ENCODE data around the gene SOCS1.
"Not testable (repeated sequence)": the region's sequence is repeated elsewhere in the genome, so short reads cannot be mapped to it uniquely, and the experiment has no call there.

The SOCS1 gene

DNA sequence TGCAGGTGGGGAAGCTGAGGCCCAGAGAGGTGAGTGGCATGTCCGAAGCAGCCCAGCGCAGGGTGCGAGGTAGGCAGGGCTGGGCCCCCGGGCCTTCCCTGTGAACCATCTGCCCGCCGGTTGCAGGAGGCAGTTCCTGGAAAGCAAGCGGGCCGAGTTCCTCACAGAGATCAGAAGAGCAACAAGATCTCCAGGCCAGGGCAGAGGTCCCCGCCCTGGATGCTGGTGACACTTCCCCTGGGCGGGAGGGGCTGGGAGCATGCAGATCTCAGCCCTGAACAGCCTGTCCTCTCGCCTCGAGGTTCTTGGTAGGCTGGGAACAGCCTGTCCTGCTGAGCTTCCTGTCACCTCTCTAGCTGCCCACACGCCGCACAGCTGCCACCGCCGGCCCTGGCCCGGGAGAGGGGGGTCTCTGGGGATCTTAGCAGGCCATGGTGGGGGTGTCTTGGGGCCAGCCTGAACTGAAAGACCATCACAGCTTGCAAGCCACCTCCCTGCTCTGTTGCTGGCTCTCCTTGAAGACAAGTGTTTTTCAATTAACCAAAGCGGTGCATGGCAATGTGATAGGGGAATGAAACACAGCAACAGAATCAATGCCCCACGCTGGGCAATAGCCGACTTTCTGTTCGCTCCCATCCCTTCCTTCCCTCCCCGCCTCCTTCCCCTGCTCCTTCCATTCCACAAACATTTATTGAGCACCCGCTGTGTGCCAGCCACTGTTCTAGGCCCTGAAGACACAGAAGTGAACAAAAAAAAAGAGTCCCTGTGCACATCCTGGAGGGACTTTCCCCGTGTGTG lies 31.7 kb downstream of the SOCS1 start:
- no peak for FAIRE-seq

DNA sequence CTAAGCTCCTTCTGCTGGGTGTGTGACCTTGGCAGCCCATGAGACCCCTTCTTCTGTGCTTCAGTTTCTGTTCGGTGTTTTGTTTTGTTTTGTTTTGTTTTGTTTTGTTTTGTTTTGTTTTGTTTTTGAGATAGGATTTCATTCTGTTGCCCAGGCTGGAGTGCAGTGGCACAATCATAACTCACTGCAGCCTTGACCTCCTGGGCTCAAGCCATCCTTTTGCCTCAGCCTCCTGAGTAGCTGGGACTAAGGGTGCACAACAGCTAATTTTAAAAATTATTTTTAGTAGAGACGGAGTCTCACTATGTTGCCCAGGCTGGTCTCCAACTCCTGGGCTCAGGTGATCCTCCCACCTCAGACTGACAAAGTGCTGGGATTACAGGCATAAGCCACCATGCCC lies 35.5 kb downstream of the SOCS1 start:
- FAIRE-seq = not testable (repeated sequence)

DNA sequence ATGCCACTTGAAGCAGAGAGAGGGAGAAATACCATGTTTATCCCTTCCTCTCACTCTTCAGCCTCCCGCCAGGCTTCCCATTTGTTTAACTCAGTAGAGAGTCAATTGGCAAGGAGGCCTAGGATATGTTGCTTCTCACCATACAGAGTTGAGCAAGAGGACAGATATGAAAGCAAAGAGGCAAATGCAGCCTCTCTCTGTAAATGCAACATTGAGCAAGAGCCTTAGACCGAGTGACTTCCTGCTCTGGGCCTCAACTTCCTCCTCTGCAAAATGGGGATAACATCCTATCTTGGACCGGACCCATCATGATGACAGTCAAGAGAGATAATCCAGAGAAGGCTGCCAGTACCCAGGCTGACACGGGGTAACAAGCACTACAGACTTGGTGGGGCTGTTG lies 36.8 kb downstream of the SOCS1 start:
- FAIRE-seq = no peak

DNA sequence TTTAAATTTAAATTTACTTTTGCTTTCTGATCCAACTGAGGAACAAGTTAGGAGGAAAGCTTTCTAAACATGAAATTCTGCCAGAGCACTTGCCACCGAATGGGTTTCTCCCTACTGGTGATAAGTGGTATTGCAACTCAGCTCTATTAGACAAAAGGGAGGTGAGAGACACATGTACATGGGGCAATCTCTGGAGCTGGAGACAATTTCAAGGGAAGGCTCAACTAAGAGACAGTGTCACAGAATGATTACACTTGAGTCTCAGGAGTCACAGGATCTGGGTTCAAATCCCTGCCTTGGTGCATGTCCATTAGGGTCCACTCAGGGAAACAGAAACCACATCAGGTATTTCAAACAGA lies 37.4 kb downstream of the SOCS1 start:
- no peak for FAIRE-seq

DNA sequence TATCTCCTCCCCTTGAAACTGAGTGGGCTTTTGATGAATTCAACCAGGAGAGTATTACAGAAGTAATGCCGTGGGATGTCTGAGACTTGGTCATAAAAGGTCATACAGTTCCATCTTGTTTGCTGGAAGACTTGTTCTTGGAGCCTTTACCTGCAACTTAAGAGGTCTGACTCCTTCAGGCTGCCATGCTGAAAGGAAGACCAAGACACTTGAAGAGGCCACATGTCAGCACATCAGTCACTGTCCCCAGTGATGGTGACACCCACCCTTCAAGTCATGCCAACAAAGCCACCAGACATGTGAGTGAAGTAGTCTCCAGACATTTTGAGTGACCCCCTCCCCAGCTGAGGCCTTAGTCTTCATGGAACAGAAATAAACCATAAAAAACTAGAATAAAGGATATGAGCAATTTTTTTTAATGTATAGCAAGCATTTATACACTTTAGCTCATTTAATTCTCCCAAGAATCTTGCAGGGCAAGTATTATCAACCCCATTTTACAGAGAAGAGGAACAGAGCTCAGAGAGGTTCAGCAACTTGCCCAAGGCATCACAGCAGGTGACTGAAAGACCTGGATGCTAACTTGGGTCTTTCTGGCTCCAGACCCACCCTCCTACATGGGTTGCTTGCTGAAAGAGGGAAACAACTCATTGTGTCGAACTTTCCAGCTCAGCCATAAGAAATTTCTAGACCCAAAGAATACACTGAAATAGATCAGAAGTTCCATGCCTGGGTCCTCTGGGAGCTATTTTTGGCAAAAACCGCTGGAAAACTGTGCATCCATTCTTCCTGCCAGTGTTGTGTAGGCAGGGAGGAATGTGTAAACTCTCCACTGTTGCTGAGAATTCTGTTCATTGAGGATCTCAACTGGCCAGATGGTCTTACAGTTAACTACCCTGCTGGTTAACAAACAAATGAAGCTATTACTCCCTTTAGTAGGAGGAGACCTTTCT lies 38.1 kb downstream of the SOCS1 start:
- no peak for FAIRE-seq

DNA sequence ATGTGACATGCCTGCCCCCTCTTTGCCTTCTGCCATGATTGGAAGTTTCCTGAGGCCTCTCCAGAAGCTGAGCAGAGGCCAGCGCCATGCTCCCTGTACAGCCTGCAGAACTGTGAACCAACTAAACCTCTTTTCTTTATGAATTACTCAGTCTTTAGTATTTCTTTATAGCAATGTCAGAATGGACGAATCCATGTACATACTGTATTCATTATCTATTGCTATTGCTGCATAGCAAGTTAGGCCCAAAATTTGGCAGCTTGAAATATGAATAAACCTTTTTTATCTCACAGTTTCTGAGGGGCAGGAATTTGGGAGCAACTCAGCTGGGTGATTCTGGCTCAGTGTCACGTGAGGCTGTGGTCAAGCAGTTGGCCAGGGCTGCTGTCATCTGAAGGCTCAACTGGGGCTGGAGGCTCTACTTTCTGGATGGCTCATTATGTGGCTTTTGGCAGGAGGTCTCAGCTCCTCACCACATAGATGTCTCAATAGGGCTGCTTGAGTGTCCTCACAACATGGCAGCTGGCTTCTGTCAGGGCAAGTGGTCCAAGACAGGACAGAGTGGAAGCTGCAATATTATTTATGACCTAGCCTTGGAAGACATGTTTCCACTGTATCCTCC lies 40.0 kb downstream of the SOCS1 start:
- FAIRE-seq = no peak

DNA sequence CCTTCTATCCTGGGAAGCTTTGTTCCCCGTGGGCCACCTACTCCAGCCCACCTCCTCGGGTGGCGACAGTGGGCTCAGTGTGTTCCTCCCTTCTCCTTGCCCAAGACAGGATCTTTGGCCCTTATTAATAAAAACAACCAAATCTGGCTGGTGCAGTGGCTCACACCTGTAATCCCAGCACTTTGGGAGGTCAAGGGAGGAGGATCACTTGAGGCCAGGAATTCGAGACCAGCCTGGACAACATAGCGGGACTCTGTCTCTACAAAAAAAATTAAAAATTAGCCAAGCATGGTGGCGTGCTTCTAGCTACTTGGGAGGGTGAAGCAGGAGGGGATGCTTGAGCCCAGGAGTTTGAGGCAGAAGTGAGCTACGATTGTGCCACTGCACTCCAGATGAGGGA lies 42.2 kb downstream of the SOCS1 start:
- no peak for FAIRE-seq

DNA sequence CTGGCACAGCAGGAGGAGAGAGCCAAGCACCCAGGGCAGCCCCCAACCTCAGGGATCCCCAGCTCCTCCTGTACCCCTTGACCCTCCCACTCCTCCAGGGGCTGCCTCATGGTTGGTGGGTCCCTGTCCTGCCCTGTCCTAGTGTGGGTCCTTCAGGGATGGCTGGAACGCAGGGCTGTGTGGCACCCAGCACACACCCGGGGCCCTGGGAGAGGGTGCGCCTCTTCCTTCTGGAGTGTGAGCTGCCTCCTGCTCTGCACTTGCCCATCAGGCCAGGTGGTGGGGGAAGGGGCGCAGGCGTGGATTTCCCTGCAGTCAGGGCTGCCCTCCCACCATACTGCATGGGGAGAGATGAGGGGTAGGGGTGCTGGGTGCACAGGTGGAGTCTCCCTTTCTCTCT lies 42.6 kb downstream of the SOCS1 start:
- no peak for FAIRE-seq

DNA sequence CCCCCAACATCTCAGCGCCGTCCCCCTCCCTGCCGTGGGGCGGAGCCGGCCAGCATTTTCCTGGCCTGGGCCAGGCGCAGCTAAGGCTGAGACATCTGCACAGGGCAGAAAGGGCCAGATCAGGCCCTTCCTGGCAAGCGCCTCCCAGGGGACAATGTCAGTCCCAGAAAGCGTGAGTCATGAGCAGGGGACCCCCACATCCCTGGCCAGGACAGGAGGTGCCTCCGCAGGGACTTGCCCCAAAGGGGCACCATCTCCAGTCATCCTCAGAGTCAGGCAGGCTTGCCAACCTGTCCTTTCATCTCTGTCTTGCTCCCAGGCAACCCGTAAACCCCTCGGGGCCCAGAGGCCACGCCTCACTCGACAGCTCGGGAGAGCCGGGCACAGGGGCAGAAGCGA lies 43.2 kb downstream of the SOCS1 start:
- no peak for FAIRE-seq

DNA sequence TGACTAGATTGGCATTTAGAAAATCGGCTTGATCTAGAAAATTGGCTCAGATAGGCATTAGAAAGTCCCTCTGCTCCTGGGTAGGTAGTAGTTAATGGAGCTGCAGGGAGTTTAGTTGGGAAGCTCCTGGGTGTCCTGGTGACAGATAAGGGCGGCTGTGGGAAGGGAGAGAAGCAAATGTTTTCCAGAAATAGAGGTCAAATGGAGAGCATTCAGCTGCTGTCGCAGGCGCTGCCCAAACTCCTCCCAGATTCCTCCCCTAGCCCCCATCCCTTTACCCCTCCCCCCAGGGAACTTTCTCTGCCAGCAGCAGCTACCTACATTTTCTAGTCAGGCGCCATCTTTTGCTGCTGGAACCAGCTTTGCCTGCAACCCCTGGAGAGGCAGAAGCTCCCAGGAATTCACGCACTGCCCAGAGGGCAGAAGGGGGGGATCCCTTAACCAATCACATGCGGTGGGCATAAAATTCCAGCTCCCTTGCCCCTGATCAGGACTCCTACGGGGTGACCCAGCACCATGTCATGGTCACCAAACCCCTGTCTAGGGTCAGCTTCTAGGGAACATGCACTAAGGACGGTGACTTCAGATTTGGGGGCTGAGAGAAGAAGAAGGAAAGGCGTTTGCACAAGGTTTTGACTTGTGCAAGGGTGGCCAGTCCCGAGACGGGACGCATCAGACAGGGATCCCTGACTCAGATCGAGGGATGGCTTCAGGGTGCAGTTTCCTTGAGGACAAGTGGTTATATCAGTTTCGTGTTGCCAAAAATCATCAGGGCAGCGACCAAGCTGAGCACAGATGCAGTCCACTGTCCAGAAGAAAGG lies 43.8 kb downstream of the SOCS1 start:
- no peak for FAIRE-seq

DNA sequence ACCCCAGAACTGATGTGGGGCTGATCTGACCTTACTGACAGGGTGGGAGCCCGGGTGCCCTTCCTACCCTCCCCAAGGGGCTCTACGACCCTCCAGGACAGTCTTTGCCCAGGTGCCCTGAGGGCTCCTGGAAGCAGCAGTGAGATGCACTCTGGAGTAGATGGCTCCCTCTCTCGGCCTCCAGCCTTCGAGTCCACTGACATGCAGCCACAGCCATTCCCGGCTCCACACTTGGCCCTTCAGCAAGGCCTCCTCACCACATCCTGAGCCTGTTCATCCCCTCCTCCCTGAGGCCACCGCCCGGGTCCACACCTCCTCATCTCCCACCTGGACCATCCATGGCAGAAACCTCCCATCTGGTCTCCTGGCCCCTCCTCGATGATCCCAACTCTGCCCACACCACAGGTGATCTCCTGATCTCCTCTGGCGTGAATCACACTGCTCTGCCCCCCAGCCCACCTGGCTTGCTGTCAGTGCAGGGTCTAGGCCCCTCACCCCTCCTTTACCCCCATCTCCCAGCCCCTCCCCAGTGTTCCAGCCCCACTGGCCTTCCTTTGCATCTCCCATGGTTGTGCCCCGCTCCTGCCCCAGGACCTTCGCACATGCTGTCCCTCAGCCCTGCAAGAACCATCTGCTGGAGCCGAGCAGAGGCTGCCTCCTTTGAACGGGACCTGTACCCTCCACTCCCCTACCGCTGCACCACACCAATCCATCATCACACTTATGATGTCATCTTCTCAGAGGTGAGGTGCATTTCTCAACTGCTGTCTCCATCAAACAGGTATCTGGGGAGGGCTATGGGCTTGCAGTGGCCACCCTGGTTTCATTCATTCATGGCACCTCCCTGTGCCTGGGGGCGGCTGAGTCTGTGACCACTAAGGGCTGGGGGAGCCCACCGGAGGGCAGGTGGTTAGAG lies 44.7 kb downstream of the SOCS1 start:
- FAIRE-seq = no peak

DNA sequence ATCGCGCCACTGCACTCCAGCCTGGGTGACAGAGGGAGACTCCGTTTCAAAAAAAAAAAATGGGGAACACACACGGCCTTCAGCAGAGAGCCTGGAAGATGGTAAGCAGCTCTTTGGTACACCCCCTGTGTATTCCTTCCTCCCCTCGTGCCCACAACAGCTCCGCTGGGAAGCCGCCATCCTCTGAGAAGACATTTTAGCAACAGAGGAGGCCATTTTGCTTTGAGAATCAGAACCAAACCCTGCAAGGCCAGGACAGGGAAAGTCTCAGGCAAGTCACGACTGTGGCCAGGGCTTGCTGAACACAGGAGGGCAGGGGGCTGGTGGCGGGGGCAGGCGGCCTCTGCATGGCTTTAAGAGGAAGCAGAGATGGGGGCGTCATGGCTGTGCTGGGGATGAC lies 45.7 kb downstream of the SOCS1 start:
- FAIRE-seq = no peak

DNA sequence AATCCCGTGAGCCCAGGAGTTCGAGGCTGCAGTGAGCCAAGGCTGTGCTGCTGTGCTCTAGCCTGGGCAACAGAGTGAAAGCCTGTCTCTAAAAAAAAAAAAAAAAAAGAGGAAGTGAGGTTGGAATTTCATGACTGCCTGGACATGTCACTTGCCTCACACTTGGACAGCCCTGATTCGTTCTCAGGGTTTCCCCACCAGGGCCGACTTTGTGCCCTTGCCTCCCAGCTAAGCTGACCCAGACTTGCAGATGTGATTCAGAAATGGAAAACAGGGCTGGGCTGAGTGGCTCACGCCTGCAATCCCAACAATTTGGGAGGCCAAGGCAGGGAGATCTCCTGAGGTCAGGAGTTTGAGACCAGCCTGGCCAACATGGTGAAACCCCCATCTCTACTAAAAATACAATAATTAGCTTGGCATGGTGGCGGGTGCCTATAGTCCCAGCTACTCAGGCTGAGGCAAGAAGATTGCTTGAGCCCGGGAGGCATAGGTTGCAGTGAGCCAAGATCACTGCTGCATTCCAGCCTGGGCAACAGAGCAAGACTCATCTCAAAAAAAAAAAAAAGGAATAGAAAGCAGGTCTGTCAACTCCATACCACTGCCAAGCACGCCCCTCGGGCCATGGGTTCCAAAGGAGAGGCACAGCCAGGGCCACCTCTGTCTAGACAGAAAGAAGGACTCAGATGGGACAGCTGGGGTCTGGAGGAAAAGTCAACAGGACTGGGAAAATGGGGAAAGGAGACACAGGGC lies 46.9 kb downstream of the SOCS1 start:
- FAIRE-seq = no peak

DNA sequence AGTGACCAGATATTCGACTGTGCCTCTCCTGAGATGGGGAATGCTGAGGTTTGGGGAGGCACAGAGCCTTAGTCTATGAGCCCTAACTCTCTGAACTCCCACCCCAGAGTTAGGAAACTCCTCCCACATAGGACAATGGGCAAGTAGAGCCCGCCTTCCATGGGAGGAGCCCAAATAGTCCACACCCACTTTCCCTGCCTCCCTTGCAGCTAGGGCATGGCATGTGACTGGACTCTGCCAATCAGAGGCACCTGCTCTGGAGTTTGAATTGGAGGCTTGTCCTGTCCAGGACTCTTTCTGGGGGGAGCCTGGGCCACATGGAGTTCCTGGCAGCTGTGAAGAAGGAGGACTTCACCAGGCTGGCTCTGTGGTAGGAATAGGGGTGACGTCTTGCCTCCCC lies 48.4 kb downstream of the SOCS1 start:
- FAIRE-seq = no peak

DNA sequence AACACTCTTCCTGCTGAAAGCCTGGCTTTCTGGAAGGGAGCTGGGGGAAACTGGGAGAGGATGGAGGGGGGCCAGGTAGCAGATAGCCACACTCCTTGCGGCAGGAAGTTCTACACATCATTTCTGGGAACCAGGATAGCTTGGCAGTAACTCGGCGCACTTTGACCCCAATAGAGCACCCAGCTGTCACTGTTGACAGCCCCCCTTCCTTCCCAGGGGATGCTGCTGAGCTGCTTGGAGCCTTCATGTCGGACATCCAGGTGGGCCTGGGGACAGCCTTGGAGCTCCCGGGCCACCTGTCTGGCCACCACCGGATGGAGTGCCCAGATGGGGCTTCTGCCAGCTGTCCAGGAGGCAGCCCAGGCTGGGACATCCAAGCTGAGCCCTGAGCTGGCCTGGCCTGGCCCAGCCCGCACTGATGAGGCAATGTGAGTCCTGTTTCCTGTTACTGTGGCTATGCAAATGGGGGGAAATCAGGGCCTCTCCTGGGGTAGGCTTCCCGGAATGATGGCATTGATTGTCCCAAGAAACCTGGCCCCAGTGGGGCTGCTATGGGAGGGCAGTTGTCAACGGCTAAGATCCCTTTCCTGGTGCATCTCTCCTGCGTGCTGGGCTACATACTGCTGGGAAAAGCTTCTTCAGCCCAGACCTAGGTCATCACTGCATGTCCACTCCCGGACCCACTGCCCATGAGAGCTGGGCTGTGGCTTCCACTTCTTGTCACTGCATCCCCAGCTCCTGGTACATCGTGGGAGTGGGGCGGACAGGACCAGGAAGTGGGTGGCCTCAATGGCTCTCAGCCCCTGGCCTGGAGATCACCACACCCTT lies 50.0 kb downstream of the SOCS1 start:
- no peak for FAIRE-seq

DNA sequence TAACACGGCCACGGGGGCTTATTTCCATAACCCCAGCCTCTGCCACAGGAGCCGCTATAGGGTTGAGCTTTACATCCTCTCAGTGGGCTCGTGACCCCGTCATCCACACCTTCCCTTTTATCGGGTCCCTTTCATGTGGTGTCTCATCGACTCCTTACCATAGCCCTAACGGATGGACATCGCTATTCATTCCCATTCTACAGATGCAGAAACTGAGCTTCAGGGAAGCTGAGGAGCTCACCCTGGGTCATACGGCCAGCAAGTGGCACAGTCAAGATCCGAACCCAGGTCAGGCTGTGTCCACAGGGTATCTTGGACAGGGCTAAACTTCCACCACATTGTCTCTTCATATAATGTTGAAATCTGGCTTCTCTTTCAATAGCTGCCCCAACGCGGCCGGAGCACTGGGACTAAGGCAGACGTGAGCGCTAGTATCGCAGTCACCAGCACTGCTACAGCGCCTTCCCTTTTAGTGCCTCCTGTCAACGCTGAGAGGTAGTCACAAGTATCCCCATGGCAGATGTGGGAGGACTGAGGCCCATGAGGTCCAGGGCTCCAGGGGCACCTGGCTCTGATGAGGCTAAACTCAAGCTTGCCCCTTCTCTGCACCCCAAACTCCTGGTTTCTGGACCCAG lies 50.8 kb downstream of the SOCS1 start:
- no peak for FAIRE-seq

DNA sequence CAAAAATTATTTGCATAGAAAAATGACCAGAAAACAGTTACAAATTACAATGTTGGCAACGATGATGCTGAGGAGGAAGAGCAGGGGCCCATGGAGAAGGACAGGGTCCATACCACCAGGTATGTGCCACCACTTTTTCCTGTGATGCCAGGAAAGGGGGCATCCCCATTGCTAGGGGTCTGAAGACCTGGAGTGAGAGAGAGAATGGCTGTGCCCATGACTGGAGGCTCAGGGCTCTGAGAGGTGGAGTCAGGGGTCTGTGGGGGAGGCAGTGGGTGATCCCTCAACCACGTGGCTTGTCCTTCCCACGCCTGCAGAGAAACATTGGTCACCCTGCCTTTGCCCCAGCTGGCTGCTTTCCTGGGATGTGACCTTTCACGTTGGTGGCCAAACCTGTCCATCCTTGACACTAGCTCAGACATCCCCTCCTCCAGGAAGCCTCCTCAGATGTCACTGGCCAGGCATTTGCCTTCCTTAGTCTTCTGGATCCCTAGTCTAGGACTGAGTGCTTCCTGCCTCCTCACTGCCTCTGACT lies 51.4 kb downstream of the SOCS1 start:
- FAIRE-seq = no peak
